IMR-90 (cell line): ENCODE measurements around the gene SULT1C4. TPM values are rescaled to one million over a fixed set of nuclear protein-coding genes. Genes with fewer than 3 reads are reported as not detected.

ENCODE experiments used
- ATAC-seq: fragments of 200-7000 bp; cut with Tn5 transposase; 2 replicates; pipeline ENCODE4 v1.9.1; 2020; ENCODE audit warnings: low read depth, mild to moderate bottlenecking, moderate library complexity
- BruUV-seq: library from RNA; stranded (reverse); fragments of 400-500 nt; replicated peaks from 2 replicates; lab custom pipeline; 2021; lab: Mats Ljungman, UMichigan
- CTCF ChIA-PET: fragments of 300-600 bp; formaldehyde crosslinking; extraction: SDS; loops from one replicate; lab custom pipeline; 2021; ENCODE audit warnings: antibody characterized with exemption; lab: Yijun Ruan, JAX
- POLR2A ChIA-PET: fragments of 300-600 bp; sonication (Branson Sonifier 250); formaldehyde crosslinking; loops from one replicate; lab custom pipeline; 2022; ENCODE audit warnings: antibody characterized with exemption; ENCODE audit not compliant: unreplicated experiment; lab: Charles Lee
- DNase-seq: peaks from one replicate; pipeline ENCODE4 v3.0.0; 2013
- H2AFZ ChIP-seq: replicated peaks from 2 replicates; pipeline ENCODE3; 2013; ENCODE audit warnings: low read length, mild to moderate bottlenecking; ENCODE audit not compliant: poor library complexity
- H2AK5ac ChIP-seq: 2 replicates; pipeline ENCODE4 v1.6.1; 2013; ENCODE audit warnings: low read depth, low read length, inconsistent platforms
- H2AK9ac ChIP-seq: replicated peaks from 2 replicates; pipeline ENCODE3; 2013; ENCODE audit warnings: mild to moderate bottlenecking, low read depth, low read length, moderate library complexity; ENCODE audit not compliant: poor library complexity
- H2BK120ac ChIP-seq: 2 replicates; pipeline ENCODE4 v1.6.1; 2013; ENCODE audit warnings: low read depth, low read length, inconsistent platforms
- H2BK15ac ChIP-seq: 3 replicates; pipeline ENCODE4 v1.6.1; 2013; ENCODE audit warnings: low read depth, low read length, inconsistent platforms
- H2BK20ac ChIP-seq: 2 replicates; pipeline ENCODE4 v1.6.1; 2013; ENCODE audit warnings: low read depth, mild to moderate bottlenecking, inconsistent platforms, low read length, moderate library complexity
- H2BK5ac ChIP-seq: 2 replicates; pipeline ENCODE4 v1.6.1; 2013; ENCODE audit warnings: mild to moderate bottlenecking, low read depth, low read length, inconsistent platforms; ENCODE audit not compliant: poor library complexity, severe bottlenecking
- H3K14ac ChIP-seq: replicated peaks from 2 replicates; pipeline ENCODE4 v1.6.1; 2013; ENCODE audit warnings: low read depth, low read length, inconsistent platforms
- H3K18ac ChIP-seq: 2 replicates; pipeline ENCODE4 v1.6.1; 2013; ENCODE audit warnings: low read depth, low read length, control low read depth
- H3K23ac ChIP-seq: 2 replicates; pipeline ENCODE4 v1.6.1; 2013; ENCODE audit warnings: low read depth, low read length, inconsistent platforms
- H3K27ac ChIP-seq: 2 replicates; pipeline ENCODE4 v1.5.1; 2013; ENCODE audit warnings: mild to moderate bottlenecking, control low read depth, low read length; ENCODE audit not compliant: insufficient read depth
- H3K27me3 ChIP-seq: 2 replicates; pipeline ENCODE4 v1.6.1; 2013; ENCODE audit warnings: low read length; ENCODE audit not compliant: control insufficient read depth, insufficient read depth
- H3K36me3 ChIP-seq: 2 replicates; pipeline ENCODE4 v1.6.1; 2013; ENCODE audit warnings: low read length, mixed read lengths; ENCODE audit not compliant: control insufficient read depth, insufficient read depth
- H3K4ac ChIP-seq: 2 replicates; pipeline ENCODE4 v1.6.1; 2013; ENCODE audit warnings: low read depth, low read length, inconsistent platforms
- H3K4me1 ChIP-seq: 2 replicates; pipeline ENCODE4 v1.6.1; 2013; ENCODE audit warnings: low read length, mixed read lengths; ENCODE audit not compliant: control insufficient read depth, insufficient read depth
- H3K4me2 ChIP-seq: 2 replicates; pipeline ENCODE4 v1.6.1; 2013; ENCODE audit warnings: low read depth, mild to moderate bottlenecking, control low read depth, low read length, moderate library complexity
- H3K4me3 ChIP-seq: 2 replicates; pipeline ENCODE4 v1.5.1; 2013; ENCODE audit warnings: low read depth, mild to moderate bottlenecking, control low read depth, low read length, moderate library complexity; ENCODE audit not compliant: insufficient read depth
- H3K56ac ChIP-seq: 2 replicates; pipeline ENCODE4 v1.6.1; 2013; ENCODE audit warnings: low read length, inconsistent platforms; ENCODE audit not compliant: insufficient read depth; ENCODE audit errors: extremely low read depth
- H3K79me1 ChIP-seq, 2 experiments: 2 replicates each; pipeline ENCODE4 v1.6.1; 2013; ENCODE audit warnings: low read length in 2 of 2, inconsistent platforms in 1 of 2, low read depth in 1 of 2
- H3K9ac ChIP-seq: 2 replicates; pipeline ENCODE4 v1.6.1; 2013; ENCODE audit warnings: low read depth, low read length, control low read depth
- H3K9me1 ChIP-seq: 2 replicates; pipeline ENCODE4 v1.6.1; 2013; ENCODE audit warnings: low read length, inconsistent platforms; ENCODE audit not compliant: insufficient read depth
- H3K9me3 ChIP-seq: 2 replicates; pipeline ENCODE4 v1.6.1; 2013; ENCODE audit warnings: low read length; ENCODE audit not compliant: control insufficient read depth, insufficient read depth
- H4K20me1 ChIP-seq: 2 replicates; pipeline ENCODE4 v1.6.1; 2013; ENCODE audit warnings: low read length, inconsistent platforms; ENCODE audit not compliant: insufficient read depth
- H4K5ac ChIP-seq: 2 replicates; pipeline ENCODE4 v1.6.1; 2013; ENCODE audit warnings: mild to moderate bottlenecking, low read depth, low read length, control low read depth
- H4K8ac ChIP-seq, 2 experiments: 2 replicates each; pipeline ENCODE4 v1.6.1; 2013; ENCODE audit warnings: low read depth in 2 of 2, low read length in 2 of 2, control low read depth in 1 of 2, inconsistent platforms in 1 of 2
- H4K91ac ChIP-seq: 2 replicates; pipeline ENCODE4 v1.6.1; 2013; ENCODE audit warnings: low read depth, low read length, inconsistent platforms; ENCODE audit not compliant: insufficient read depth
- BHLHE40 ChIP-seq: fragments of 150-350 bp; IDR thresholded peaks from 2 replicates; pipeline ENCODE4 v1.6.1; 2016; ENCODE audit warnings: mild to moderate bottlenecking, low read depth, low read length
- WGBS, 2 experiments: methylation state at CpG; one replicate each; pipeline versions ENCODE4 v1.1.5 to v1.1.7; 2013; ENCODE audit warnings: missing lambda C conversion rate in 2 of 2; ENCODE audit not compliant: insufficient read length in 1 of 2; ENCODE audit errors: extremely low coverage in 2 of 2; 5-methylcytosine and 5-hydroxymethylcytosine counted together
- dilution Hi-C: fragments of 300-500 bp; cut with HindIII; formaldehyde crosslinking; loops from one replicate; pipeline ENCODE4 v1.14.3; 2018; ENCODE audit warnings: low sequenced_read_pairs; ENCODE audit not compliant: unreplicated experiment
- in situ Hi-C: fragments of 300-500 bp; cut with MboI; formaldehyde crosslinking; loops from 3 replicates; pipeline ENCODE4 v1.14.3; 2019; ENCODE audit warnings: low sequenced_read_pairs, inconsistent platforms, mixed read lengths
- intact Hi-C: fragments of 100-400 bp; cut with micrococcal nuclease; formaldehyde crosslinking; loops from 2 replicates; pipeline ENCODE4 v1.10.0; 2022
- polyA plus RNA-seq, 3 experiments: library from polyadenylated mRNA; depleted of rRNA; stranded (reverse); fragments of >200 nt; gene quantifications; 2 replicates each; pipeline ENCODE4 v1.2.3, GENCODE V29; 2012; ENCODE audit warnings: low replicate concordance in 1 of 3
- total RNA-seq: library from RNA; depleted of rRNA; stranded (reverse); fragments of >200 nt; gene quantifications from 2 replicates; pipeline ENCODE4 v1.2.3, GENCODE V29; 2012

SULT1C4 gene
- total and polyA plus RNA-seq, 2 of the 4 experiments (the other 2 are of a cell fraction): 0.36 to 0.50 TPM

DNA sequence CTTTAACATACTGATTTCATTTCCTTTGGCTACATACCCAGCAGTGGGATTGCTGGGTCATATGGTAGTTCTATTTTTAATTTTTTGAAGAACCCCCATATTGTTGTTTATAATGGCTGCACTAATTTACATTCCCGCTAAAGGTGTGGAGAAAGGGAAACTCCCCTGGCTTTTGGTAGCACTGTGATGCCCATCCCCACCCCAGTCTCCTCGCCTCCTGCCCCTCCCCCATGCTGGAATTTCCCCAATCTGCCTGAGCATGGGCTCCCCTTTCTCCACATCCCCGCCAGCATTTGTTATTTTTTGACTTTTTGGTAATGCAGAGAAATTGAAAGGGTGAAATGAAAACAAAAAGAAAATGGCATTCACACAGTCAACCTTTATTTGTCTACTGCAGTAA is 30.0 kb upstream of the SULT1C4 start:
- no peak overlapping the region for H3K4me2 ChIP-seq
- H2AFZ ChIP-seq: no peak overlapping the region
- no peaks in the 10 kb centered on the region for H3K36me3 ChIP-seq
- dilution Hi-C loops (no loop called here), in situ Hi-C loops (no loop called here), intact Hi-C loops (no loop called here)
- ChIA-PET CTCF (no interaction called here), POLR2A (no interaction called here)
- no peak overlapping the region for H4K5ac ChIP-seq
- H4K91ac ChIP-seq: no peak overlapping the region
- BruUV-seq: no TSS peak
- WGBS, 2 experiments: no CpG with 5 or more reads among the region's 3 CpGs
- no peak overlapping the region for H2BK5ac ChIP-seq
- no peaks in the 10 kb centered on the region for H3K9me1 ChIP-seq
- ATAC-seq (no peak), DNase-seq (no peak)
- H2BK15ac ChIP-seq: no peak overlapping the region
- no peak overlapping the region for H3K14ac ChIP-seq
- no peak for TF ChIP-seq BHLHE40
- no peaks in the 10 kb centered on the region for H3K9me3 ChIP-seq
- H2BK120ac ChIP-seq: no peak overlapping the region
- no peak overlapping the region for H3K56ac ChIP-seq
- H4K8ac ChIP-seq: no peak overlapping the region
- no peak overlapping the region for H3K4ac ChIP-seq
- H3K9ac ChIP-seq: no peak overlapping the region
- H2BK20ac ChIP-seq: no peak overlapping the region
- H3K4me3 ChIP-seq: no peak overlapping the region
- H3K18ac ChIP-seq: no peak overlapping the region
- no peak overlapping the region for H2AK9ac ChIP-seq
- peaks cover 29% of the 10 kb centered on the region for H3K27me3 ChIP-seq
- H3K27ac ChIP-seq: no peak overlapping the region
- no peak overlapping the region for H3K23ac ChIP-seq
- no peaks in the 10 kb centered on the region for H3K4me1 ChIP-seq
- H3K79me1 ChIP-seq: no peaks in the 10 kb centered on the region
- H4K20me1 ChIP-seq: no peaks in the 10 kb centered on the region
- no peak overlapping the region for H2AK5ac ChIP-seq
